ENCODE measurements around the gene TMEM259.

DNA sequence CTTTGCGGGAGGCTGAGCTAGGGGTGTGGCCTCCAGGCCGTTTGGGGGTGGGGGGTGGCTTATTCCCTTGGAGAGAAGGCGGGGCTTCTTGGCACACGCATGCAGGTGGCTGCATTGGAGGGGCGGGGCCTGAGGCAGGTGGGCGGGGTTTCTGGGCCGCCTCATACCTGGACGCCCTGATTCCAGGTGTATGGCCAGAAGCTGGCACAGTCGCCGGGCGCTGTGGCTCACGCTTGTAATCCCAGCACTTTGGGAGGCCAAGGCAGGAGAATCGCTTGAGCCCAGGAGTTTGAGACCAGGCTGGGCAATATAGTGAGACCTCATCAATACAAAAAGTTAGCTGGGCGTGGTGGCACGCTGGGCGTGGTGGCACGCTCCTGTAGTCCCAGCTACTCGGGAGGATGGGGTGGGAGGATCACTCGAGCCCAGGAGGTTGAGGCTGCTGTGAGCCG, 26.8 kb upstream of the TMEM259 start:
- TF ChIP-seq, protein P1, sequence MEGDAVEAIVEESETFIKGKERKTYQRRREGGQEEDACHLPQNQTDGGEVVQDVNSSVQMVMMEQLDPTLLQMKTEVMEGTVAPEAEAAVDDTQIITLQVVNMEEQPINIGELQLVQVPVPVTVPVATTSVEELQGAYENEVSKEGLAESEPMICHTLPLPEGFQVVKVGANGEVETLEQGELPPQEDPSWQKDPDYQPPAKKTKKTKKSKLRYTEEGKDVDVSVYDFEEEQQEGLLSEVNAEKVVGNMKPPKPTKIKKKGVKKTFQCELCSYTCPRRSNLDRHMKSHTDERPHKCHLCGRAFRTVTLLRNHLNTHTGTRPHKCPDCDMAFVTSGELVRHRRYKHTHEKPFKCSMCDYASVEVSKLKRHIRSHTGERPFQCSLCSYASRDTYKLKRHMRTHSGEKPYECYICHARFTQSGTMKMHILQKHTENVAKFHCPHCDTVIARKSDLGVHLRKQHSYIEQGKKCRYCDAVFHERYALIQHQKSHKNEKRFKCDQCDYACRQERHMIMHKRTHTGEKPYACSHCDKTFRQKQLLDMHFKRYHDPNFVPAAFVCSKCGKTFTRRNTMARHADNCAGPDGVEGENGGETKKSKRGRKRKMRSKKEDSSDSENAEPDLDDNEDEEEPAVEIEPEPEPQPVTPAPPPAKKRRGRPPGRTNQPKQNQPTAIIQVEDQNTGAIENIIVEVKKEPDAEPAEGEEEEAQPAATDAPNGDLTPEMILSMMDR (conservative IDR thresholded peaks at IDR 0.05; ENCODE audit: low read depth in 2 of 2), result no peak
- TF ChIP-seq EZH2phosphoT487 (IDR thresholded peaks at IDR 0.05; ENCODE audit: unreplicated experiment), result no peak
- TF ChIP-seq CREB1 (CRISPR knock-in tag; IDR thresholded peaks at IDR 0.05; ENCODE audit: low read depth), result no peak
- no peak for TF ChIP-seq EZH2 (IDR thresholded peaks at IDR 0.05; ENCODE audit: low read depth, unreplicated experiment)
- TF ChIP-seq, protein P2, sequence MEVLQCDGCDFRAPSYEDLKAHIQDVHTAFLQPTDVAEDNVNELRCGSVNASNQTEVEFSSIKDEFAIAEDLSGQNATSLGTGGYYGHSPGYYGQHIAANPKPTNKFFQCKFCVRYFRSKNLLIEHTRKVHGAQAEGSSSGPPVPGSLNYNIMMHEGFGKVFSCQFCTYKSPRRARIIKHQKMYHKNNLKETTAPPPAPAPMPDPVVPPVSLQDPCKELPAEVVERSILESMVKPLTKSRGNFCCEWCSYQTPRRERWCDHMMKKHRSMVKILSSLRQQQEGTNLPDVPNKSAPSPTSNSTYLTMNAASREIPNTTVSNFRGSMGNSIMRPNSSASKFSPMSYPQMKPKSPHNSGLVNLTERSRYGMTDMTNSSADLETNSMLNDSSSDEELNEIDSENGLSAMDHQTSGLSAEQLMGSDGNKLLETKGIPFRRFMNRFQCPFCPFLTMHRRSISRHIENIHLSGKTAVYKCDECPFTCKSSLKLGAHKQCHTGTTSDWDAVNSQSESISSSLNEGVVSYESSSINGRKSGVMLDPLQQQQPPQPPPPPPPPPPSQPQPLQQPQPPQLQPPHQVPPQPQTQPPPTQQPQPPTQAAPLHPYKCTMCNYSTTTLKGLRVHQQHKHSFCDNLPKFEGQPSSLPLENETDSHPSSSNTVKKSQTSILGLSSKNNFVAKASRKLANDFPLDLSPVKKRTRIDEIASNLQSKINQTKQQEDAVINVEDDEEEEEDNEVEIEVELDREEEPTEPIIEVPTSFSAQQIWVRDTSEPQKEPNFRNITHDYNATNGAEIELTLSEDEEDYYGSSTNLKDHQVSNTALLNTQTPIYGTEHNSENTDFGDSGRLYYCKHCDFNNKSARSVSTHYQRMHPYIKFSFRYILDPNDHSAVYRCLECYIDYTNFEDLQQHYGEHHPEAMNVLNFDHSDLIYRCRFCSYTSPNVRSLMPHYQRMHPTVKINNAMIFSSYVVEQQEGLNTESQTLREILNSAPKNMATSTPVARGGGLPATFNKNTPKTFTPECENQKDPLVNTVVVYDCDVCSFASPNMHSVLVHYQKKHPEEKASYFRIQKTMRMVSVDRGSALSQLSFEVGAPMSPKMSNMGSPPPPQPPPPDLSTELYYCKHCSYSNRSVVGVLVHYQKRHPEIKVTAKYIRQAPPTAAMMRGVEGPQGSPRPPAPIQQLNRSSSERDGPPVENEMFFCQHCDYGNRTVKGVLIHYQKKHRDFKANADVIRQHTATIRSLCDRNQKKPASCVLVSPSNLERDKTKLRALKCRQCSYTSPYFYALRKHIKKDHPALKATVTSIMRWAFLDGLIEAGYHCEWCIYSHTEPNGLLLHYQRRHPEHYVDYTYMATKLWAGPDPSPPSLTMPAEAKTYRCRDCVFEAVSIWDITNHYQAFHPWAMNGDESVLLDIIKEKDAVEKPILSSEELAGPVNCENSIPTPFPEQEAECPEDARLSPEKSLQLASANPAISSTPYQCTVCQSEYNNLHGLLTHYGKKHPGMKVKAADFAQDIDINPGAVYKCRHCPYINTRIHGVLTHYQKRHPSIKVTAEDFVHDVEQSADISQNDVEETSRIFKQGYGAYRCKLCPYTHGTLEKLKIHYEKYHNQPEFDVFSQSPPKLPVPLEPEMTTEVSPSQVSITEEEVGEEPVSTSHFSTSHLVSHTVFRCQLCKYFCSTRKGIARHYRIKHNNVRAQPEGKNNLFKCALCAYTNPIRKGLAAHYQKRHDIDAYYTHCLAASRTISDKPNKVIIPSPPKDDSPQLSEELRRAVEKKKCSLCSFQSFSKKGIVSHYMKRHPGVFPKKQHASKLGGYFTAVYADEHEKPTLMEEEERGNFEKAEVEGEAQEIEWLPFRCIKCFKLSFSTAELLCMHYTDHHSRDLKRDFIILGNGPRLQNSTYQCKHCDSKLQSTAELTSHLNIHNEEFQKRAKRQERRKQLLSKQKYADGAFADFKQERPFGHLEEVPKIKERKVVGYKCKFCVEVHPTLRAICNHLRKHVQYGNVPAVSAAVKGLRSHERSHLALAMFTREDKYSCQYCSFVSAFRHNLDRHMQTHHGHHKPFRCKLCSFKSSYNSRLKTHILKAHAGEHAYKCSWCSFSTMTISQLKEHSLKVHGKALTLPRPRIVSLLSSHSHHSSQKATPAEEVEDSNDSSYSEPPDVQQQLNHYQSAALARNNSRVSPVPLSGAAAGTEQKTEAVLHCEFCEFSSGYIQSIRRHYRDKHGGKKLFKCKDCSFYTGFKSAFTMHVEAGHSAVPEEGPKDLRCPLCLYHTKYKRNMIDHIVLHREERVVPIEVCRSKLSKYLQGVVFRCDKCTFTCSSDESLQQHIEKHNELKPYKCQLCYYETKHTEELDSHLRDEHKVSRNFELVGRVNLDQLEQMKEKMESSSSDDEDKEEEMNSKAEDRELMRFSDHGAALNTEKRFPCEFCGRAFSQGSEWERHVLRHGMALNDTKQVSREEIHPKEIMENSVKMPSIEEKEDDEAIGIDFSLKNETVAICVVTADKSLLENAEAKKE (CRISPR knock-in tag; IDR thresholded peaks at IDR 0.05), result no peak
- no peak for TF ChIP-seq JUNB (IDR thresholded peaks at IDR 0.05; ENCODE audit: unreplicated experiment)

Data from GM23338 (cell line).